GM19438 (cell line): ENCODE results near the gene OGDHL.

Experiments
- ATAC-seq: cut with Tn5 transposase; IDR thresholded peaks from one replicate; pipeline ENCODE4 v1.9.1; 2021; ENCODE audit warnings: low read depth; ENCODE audit not compliant: unreplicated experiment

Gene OGDHL

GRCh38 chr10:49696311-49696710, 65.8 kb downstream of the OGDHL start:
- no peak for ATAC-seq

GRCh38 chr10:49694466-49694865, 67.7 kb downstream of the OGDHL start:
- ATAC-seq, result no peak

GRCh38 chr10:49691588-49691987, 70.5 kb downstream of the OGDHL start:
- ATAC-seq, result no peak

- ATAC-seq, result no peak
These were observed 71.3 kb downstream of the OGDHL start for GRCh38 chr10:49690698-49691356.

GRCh38 chr10:49689882-49690510, 72.1 kb downstream of the OGDHL start:
- no peak for ATAC-seq

GRCh38 chr10:49688920-49689319, 73.2 kb downstream of the OGDHL start:
- no peak for ATAC-seq

- no peak for ATAC-seq
These were observed 73.8 kb downstream of the OGDHL start for GRCh38 chr10:49688261-49688846.

- no peak for ATAC-seq
These were observed 75.5 kb downstream of the OGDHL start for GRCh38 chr10:49686651-49687050.
